ENCODE measurements around the gene MBOAT2. TPM values are rescaled to one million over a fixed set of nuclear protein-coding genes. Genes with fewer than 3 reads are reported as not detected.

Gene MBOAT2
- total and polyA plus RNA-seq, 5 donors: 4.5 to 11.0 (median 8.8) TPM

DNA sequence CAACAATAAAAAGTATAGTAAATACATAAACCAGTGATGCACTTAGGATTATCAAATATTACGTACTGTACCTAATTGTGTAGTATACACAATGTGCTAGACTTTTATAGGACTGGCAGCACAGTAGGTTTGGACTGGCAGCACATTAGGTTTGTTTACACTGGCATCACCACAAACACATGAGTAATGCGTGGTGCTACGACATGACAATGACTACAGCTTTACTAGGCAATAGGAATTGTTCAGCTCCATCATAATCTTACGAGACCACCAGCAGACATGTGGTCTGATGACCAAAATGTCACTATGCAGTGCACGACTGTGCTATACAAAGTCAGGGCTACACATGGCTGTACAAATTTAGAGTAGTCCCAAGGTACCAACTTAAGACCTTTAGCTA is 2.3 kb downstream of the MBOAT2 start:
- no peak overlapping the region for H3K27ac ChIP-seq (ENCODE audit: low read length)
- no peak for ATAC-seq
- 81% methylated on average over 5 of the region's 5 CpGs for WGBS
- no peaks in the 10 kb centered on the region for H3K9me3 ChIP-seq (ENCODE audit: control insufficient read depth, low read length)
- DNase-seq: no peak
- H3K4me3 ChIP-seq (ENCODE audit: low read length): no peak overlapping the region
- no peaks in the 10 kb centered on the region for H3K4me1 ChIP-seq (ENCODE audit: control insufficient read depth, insufficient read depth, low read length)
- intact Hi-C loops (cut with DNase I): no loop called here
- H3K27me3 ChIP-seq (ENCODE audit: control insufficient read depth, insufficient read depth): no peaks in the 10 kb centered on the region

DNA sequence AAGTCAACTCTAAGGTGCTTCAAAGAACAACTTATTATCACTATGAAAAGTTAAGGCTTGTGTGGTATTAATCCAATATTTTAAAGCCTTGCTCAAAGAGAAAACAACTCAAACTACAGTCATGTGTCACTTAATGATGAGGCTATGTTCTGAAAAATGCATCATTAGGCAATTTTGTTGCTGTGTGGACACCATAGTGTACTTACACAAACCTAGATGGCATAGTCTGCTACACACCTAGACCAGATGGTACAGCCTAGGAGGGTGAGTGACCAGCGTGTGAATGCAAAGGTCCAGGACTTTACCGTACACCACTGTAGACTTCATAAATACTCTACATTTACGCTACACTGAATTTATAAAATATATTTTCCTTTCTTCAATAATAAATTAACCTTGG is 3.0 kb downstream of the MBOAT2 start:
- no peaks in the 10 kb centered on the region for H3K9me3 ChIP-seq (ENCODE audit: control insufficient read depth, low read length)
- H3K4me3 ChIP-seq (ENCODE audit: low read length): no peak overlapping the region
- no peak for DNase-seq
- no peak for ATAC-seq
- no peaks in the 10 kb centered on the region for H3K27me3 ChIP-seq (ENCODE audit: control insufficient read depth, insufficient read depth)
- H3K27ac ChIP-seq (ENCODE audit: low read length): no peak overlapping the region
- WGBS: 98% methylated on average over 3 of the region's 3 CpGs
- no peaks in the 10 kb centered on the region for H3K4me1 ChIP-seq (ENCODE audit: control insufficient read depth, insufficient read depth, low read length)
- intact Hi-C loops (cut with DNase I): no loop called here

DNA sequence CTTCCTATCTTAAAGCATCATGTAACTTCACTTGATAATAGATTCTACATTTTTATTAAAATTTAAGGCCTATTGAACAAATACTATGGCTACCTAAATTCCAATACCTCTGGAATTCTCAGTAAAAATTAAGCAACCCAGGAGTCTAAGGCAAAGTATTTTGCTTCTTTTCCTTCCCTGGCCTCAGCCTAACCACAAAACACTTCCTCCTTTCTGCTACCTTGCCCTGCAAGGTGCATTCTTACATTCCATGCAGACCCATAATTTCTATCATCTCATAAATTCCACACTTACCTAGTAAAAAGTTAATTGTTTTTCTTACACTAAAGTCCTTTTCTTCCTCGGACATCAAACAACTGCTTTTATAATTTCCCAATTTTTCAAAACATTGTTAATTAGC is 3.7 kb downstream of the MBOAT2 start:
- Histone ChIP-seq H3K9me3 (ENCODE audit: control insufficient read depth, low read length) (no peaks in the 10 kb centered on the region), H3K27ac (ENCODE audit: low read length) (no peak overlapping the region), H3K27me3 (ENCODE audit: control insufficient read depth, insufficient read depth) (no peaks in the 10 kb centered on the region), H3K4me1 (ENCODE audit: control insufficient read depth, insufficient read depth, low read length) (no peaks in the 10 kb centered on the region), H3K4me3 (ENCODE audit: low read length) (no peak overlapping the region)
- no peak for DNase-seq
- intact Hi-C loops (cut with DNase I): no loop called here
- no peak for ATAC-seq
- 93% methylated on average over 1 of the region's 1 CpG for WGBS

DNA sequence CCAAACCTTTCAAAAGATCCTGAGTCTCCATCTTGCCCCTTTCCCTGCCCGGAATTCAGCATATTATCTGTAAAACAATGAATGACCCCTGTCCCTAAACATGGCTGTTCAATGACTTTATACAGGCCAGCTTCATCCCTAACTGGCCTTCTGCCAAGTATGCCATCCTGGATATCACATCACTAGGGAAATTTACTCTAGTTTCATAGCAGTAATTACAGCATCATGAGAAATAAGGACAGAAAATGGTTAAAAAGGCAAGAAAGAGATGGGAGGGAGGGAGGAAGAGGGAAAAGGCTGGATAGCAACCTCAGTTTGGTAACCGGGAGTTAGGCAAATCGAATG is 4.4 kb downstream of the MBOAT2 start:
- Histone ChIP-seq H3K27me3 (ENCODE audit: control insufficient read depth, insufficient read depth) (no peaks in the 10 kb centered on the region), H3K4me3 (ENCODE audit: low read length) (no peak overlapping the region), H3K27ac (ENCODE audit: low read length) (no peak overlapping the region), H3K4me1 (ENCODE audit: control insufficient read depth, insufficient read depth, low read length) (no peaks in the 10 kb centered on the region), H3K9me3 (ENCODE audit: control insufficient read depth, low read length) (no peaks in the 10 kb centered on the region)
- no peak for ATAC-seq
- intact Hi-C loops (cut with DNase I): no loop called here
- no peak for DNase-seq
- WGBS: 78% methylated on average over 3 of the region's 3 CpGs

DNA sequence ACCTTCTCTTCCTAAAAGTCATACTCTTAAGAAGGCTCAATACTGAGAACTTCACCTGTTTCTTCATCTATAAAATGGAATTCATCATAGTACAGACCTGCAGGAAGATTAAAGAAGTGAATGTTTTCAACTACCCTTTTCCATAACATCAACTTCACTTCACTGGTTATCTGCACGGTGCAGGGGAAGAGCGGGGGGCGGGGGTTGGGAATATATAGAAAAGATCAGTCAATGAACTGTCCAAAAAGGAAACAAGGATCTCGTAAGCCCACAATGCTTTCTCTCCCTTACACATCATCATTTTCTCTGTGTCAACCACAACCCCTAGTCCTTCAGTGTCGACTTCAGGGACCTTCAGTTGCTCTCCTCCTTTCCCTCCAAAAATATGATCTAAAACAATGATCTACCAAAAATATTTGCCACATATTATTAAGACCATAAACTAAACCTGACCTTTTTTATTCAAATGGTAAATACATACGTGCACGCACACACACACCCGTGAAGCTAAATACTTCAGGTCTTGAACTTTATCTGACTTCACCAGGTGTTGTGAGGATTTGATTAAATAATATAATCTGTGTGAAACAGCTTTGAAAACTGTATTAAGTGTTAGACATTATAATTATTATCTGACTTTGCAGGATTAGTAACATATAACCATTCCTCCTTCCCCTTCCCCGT is 4.9 kb downstream of the MBOAT2 start:
- ATAC-seq (no peak), DNase-seq (no peak)
- Histone ChIP-seq H3K27ac (ENCODE audit: low read length) (no peak overlapping the region), H3K4me3 (ENCODE audit: low read length) (no peak overlapping the region), H3K9me3 (ENCODE audit: control insufficient read depth, low read length) (no peaks in the 10 kb centered on the region), H3K27me3 (ENCODE audit: control insufficient read depth, insufficient read depth) (no peaks in the 10 kb centered on the region), H3K4me1 (ENCODE audit: control insufficient read depth, insufficient read depth, low read length) (no peaks in the 10 kb centered on the region)
- 84% methylated on average over 9 of the region's 9 CpGs for WGBS
- intact Hi-C loops (cut with DNase I): no loop called here

DNA sequence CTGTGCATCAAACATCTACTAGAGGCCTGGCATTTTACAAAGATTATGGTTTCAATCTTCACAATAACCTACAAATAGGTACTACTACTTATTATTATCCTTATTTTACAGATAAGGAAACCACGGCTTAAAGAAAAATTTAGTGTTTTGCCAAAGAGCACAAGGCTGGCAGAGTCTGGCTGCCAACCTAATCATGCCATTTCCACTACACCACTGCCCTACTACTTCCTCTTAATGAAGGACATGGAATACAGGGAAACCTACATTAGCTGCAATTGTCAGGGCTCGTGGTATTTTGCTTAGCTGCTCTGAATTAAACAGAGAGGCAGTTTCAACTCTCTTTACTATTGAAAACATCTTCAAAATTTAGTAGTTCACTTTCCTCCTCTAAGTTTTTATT is 5.9 kb downstream of the MBOAT2 start:
- ATAC-seq: no peak
- no peaks in the 10 kb centered on the region for H3K4me1 ChIP-seq (ENCODE audit: control insufficient read depth, insufficient read depth, low read length)
- no peaks in the 10 kb centered on the region for H3K27me3 ChIP-seq (ENCODE audit: control insufficient read depth, insufficient read depth)
- no peak overlapping the region for H3K27ac ChIP-seq (ENCODE audit: low read length)
- WGBS: 76% methylated on average over 2 of the region's 2 CpGs
- H3K4me3 ChIP-seq (ENCODE audit: low read length): no peak overlapping the region
- no peak for DNase-seq
- no peaks in the 10 kb centered on the region for H3K9me3 ChIP-seq (ENCODE audit: control insufficient read depth, low read length)
- intact Hi-C loops (cut with DNase I): no loop called here

DNA sequence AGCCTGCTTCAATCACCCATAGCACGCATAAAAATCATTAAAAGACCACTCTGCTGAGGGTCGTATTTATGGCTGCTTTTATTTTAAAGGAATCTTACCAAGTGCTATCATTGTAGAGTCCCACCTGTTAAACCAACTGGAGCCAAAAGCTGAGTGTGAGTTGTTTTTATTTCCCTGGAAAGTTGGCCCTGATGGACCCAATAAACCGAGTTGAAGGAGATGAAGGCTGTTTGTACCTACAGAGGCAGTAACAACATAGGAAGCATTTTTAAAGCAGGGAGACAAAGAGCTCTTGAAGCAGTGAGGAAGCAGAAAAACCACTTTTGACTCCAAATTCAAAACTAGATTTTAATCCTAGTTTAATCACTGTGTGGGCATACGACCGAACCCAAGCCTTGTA is 6.4 kb downstream of the MBOAT2 start:
- no peak overlapping the region for H3K27ac ChIP-seq (ENCODE audit: low read length)
- 93% methylated on average over 5 of the region's 5 CpGs for WGBS
- no peaks in the 10 kb centered on the region for H3K27me3 ChIP-seq (ENCODE audit: control insufficient read depth, insufficient read depth)
- intact Hi-C loops (cut with DNase I): no loop called here
- ATAC-seq (no peak), DNase-seq (no peak)
- no peak overlapping the region for H3K4me3 ChIP-seq (ENCODE audit: low read length)
- no peaks in the 10 kb centered on the region for H3K9me3 ChIP-seq (ENCODE audit: control insufficient read depth, low read length)
- H3K4me1 ChIP-seq (ENCODE audit: control insufficient read depth, insufficient read depth, low read length): no peaks in the 10 kb centered on the region

DNA sequence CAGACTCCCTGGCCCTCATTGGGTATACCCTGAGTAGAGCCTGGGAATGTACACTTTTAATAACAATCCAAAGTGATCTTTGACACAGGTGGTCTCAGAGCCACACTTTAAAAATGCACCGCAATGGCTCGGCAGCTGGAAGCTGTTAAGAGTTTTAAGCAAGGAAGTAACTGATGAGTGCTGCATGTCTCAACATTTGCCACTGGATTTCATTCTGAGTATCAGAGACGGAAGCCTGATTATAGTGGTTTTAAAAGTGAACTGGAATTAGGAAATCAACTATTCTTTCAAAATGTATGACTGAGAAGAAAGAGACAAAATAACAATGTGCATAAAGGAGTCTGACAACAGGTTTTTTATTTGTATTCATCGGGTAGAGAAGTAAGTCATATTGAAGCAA is 7.5 kb downstream of the MBOAT2 start:
- WGBS: 73% methylated on average over 4 of the region's 4 CpGs

DNA sequence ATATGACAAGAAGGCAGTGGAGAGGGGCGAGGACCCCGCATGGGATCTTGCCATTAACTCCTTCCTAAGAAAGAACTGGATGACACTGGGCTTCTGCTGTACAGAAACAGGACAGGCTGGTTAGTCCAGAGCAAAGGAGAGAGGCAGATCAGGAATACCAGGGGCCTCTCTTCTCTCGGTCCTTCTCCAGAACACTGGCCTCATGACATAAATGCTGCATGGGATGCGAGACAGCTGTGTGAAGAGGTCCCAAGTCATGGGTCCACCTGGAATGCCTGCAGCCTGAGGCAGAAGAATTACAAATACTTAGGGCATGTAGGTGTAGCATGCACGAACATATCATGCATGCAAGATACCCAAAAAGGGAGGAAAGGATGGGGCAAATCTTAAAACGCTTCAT is 9.1 kb downstream of the MBOAT2 start:
- intact Hi-C loops (cut with DNase I): no loop called here
- H3K4me3 ChIP-seq (ENCODE audit: low read length): no peak overlapping the region
- ATAC-seq: no peak

More for the DNA sequence above, 7.5 kb downstream of the MBOAT2 start:
- Histone ChIP-seq H3K4me3 (ENCODE audit: low read length) (no peak overlapping the region), H3K27me3 (ENCODE audit: control insufficient read depth, insufficient read depth) (no peaks in the 10 kb centered on the region), H3K27ac (ENCODE audit: low read length) (no peak overlapping the region), H3K9me3 (ENCODE audit: control insufficient read depth, low read length) (no peaks in the 10 kb centered on the region), H3K4me1 (ENCODE audit: control insufficient read depth, insufficient read depth, low read length) (no peaks in the 10 kb centered on the region)
- ATAC-seq: no peak
- no peak for DNase-seq
- intact Hi-C loops (cut with DNase I): no loop called here

DNA sequence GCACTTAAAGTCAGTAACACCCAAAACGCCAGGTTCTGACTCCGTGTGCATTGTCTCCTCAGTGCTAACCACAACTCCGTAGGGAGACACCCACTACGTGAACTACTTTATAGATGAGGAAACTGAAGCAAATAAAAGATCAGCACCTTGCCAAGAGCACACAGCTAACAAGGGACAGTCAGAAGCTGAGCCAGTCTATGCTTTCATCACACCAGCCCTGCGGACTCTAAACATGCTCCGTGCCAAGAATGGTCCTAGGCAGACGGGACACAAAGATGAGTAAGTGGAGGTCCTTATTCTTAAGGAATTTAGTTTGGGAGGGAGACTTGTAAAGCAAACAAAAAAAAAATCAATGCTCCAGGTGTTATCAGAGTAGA is 9.6 kb downstream of the MBOAT2 start:
- H3K9me3 ChIP-seq (ENCODE audit: control insufficient read depth, low read length): no peaks in the 10 kb centered on the region
- H3K27ac ChIP-seq (ENCODE audit: low read length): no peak overlapping the region
- H3K4me1 ChIP-seq (ENCODE audit: control insufficient read depth, insufficient read depth, low read length): no peaks in the 10 kb centered on the region
- ATAC-seq (no peak), DNase-seq (no peak)
- no peaks in the 10 kb centered on the region for H3K27me3 ChIP-seq (ENCODE audit: control insufficient read depth, insufficient read depth)
- no peak overlapping the region for H3K4me3 ChIP-seq (ENCODE audit: low read length)
- WGBS: 92% methylated on average over 7 of the region's 7 CpGs
- intact Hi-C loops (cut with DNase I): no loop called here

More for the DNA sequence above, 9.1 kb downstream of the MBOAT2 start:
- H3K9me3 ChIP-seq (ENCODE audit: control insufficient read depth, low read length): no peaks in the 10 kb centered on the region
- DNase-seq: no peak
- 97% methylated on average over 6 of the region's 6 CpGs for WGBS
- no peak overlapping the region for H3K27ac ChIP-seq (ENCODE audit: low read length)
- no peaks in the 10 kb centered on the region for H3K4me1 ChIP-seq (ENCODE audit: control insufficient read depth, insufficient read depth, low read length)
- no peaks in the 10 kb centered on the region for H3K27me3 ChIP-seq (ENCODE audit: control insufficient read depth, insufficient read depth)

DNA sequence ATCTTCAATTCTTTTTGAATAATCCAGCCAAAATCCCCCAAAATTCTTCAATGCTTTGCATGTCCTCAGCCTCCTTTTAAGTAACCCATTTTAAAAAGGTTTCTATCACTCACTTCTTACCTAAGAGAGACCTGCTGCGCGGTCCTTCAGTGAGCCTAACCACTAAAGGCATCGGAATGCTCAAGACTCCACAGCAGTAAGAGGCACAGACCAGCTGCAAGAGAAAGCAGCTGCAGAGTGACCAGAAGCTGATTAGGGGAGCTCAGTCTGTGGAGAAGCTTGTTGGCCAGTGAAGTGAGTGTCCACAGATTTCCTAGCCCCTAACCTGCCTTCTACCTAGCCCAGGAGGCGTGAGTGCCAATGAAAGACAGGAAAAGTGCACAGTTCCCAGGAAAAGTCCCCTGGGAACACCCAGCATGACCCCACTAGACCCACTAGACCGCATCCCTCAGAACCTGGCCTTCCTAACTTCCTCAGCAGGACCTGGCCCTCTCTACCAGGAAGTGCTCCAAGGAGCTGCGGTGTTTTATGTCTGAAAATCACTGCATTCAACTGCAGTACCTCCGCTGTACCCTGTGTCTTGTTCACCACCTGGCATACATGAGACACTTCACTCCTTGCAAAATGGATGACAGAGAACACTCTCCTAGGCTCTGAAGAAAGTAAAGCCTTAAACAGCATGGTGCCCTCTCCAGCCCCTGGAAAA is 10.1 kb downstream of the MBOAT2 start:
- Histone ChIP-seq H3K4me3 (ENCODE audit: low read length) (no peak overlapping the region), H3K9me3 (ENCODE audit: control insufficient read depth, low read length) (no peaks in the 10 kb centered on the region), H3K4me1 (ENCODE audit: control insufficient read depth, insufficient read depth, low read length) (no peaks in the 10 kb centered on the region), H3K27ac (ENCODE audit: low read length) (no peak overlapping the region), H3K27me3 (ENCODE audit: control insufficient read depth, insufficient read depth) (no peaks in the 10 kb centered on the region)
- ATAC-seq: no peak
- intact Hi-C loops (cut with DNase I): no loop called here
- no peak for DNase-seq
- WGBS: 92% methylated on average over 7 of the region's 7 CpGs

DNA sequence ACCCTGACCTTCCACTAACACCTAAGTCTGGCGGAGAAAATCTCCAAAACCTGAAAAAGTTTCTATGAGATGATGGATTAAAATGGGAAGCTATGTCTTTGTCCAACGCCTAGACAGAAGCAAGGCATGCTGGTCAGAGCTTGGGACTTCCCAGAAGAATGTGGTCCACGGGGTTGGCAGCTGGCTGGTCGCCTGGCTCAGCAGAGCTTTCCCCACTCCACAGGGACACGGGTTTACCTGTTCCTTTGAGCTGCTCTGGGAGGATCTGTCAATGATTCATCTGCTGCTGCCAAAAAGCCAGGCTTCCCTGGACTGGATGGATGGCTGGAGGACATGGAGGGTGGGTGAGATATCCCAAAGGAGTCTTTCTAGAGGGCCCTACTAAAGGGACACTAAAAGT is 10.8 kb downstream of the MBOAT2 start:
- H3K9me3 ChIP-seq (ENCODE audit: control insufficient read depth, low read length): no peaks in the 10 kb centered on the region
- intact Hi-C loops (cut with DNase I): no loop called here
- 91% methylated on average over 5 of the region's 5 CpGs for WGBS

More for the DNA sequence above, 10.8 kb downstream of the MBOAT2 start:
- Histone ChIP-seq H3K27ac (ENCODE audit: low read length) (no peak overlapping the region), H3K4me1 (ENCODE audit: control insufficient read depth, insufficient read depth, low read length) (no peaks in the 10 kb centered on the region), H3K27me3 (ENCODE audit: control insufficient read depth, insufficient read depth) (no peaks in the 10 kb centered on the region), H3K4me3 (ENCODE audit: low read length) (no peak overlapping the region)
- no peak for ATAC-seq
- DNase-seq: no peak
